ENCODE measurements around the gene PKP1.

Gene PKP1

DNA sequence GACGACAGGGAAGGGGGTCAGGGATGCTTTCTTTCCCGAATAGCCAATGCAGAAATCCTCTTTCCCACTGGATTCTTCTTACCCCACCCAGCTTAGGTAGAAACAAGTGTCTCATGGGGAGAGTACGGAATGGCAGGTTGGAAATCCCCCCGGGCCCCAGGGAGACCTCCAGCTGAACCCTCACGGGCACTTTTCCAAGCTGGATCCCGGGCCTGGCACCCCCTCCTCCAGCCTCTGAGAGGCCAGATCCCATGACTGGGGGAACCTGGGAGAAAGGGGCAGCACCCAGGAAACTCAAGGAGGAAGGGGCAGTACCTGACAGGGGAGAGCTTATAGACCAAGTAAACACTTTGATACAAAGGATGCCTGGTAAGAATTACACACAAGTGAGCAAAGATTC is 1.3 kb downstream of the PKP1 start:
- ChIA-PET POLR2A (no interaction called here), CTCF (interaction anchor here (0.9 to 4.9 kb wide), 2 partner anchors 30 to 62 kb away, joined by 3 to 28 read pairs; no protein-coding TSS in a partner anchor)
- no peak for TF ChIP-seq CTCF (IDR thresholded peaks at IDR 0.05; ENCODE audit: insufficient read depth, low read length, missing control alignments)

DNA sequence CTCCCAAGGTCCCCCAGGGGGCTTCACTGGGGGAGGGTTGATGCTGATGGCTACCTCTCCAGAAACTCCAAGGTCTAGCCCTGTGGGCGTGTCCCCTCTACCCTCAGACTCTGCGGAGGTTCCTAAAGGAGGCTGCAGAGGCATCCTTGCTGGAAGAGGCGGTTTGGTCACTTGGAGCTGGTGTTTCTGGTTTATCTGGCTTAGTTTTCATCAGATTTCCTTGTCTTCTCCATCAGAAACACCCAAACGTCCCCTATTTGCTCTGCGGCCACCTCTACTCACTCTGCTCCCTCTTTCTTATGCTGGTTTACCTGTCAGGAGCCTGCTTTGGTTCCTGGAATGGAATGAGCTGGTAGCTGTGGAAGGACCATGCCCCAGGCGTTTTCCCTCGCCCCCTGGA is 2.5 kb downstream of the PKP1 start:
- ChIA-PET CTCF (interaction anchor here (2.2 to 5.4 kb wide), 2 partner anchors 61 to 150 kb away, joined by 5 to 32 read pairs; no protein-coding TSS in a partner anchor), POLR2A (no interaction called here)
- no peak for TF ChIP-seq CTCF (IDR thresholded peaks at IDR 0.05; ENCODE audit: insufficient read depth, low read length, missing control alignments)
- no peak for DNase-seq (ENCODE audit: low read depth, low spot score)
- no peak overlapping the region for H3K4me3 ChIP-seq (ENCODE audit: low read depth, low read length)

More for the DNA sequence above, 1.3 kb downstream of the PKP1 start:
- no peak for DNase-seq (ENCODE audit: low read depth, low spot score)
- no peak overlapping the region for H3K4me3 ChIP-seq (ENCODE audit: low read depth, low read length)

GRCh38 chr1:201286445-201286844 is 3.1 kb downstream of the PKP1 start:
- DNase-seq (ENCODE audit: low read depth, low spot score), result no peak
- ChIA-PET CTCF (interaction anchor here (1.1 to 5.4 kb wide), 3 partner anchors 15 to 150 kb away, joined by 3 to 32 read pairs (median 5); no protein-coding TSS in a partner anchor), POLR2A (no interaction called here)
- no peak for TF ChIP-seq CTCF (IDR thresholded peaks at IDR 0.05; ENCODE audit: insufficient read depth, low read length, missing control alignments)
- no peak overlapping the region for H3K4me3 ChIP-seq (ENCODE audit: low read depth, low read length)

DNA sequence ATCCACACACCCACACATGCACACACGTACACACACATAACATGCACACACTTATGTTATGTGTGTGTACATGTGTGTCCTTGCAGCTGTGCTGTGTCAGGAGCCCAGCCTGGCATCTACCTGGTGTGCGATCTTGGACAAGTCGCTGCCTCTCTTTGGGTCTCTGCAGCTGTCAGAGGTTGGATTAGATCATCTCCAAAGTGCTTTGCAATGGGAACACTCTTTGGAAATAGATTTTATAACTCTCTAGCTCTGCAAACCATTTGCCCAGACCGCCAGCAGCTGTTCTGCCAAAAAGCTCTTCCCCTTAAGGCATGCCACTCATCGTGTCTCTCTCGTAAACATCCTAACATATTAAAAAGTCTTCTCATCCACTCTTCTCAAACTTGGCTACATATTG is 4.7 kb downstream of the PKP1 start:
- no peak for TF ChIP-seq CTCF (IDR thresholded peaks at IDR 0.05; ENCODE audit: insufficient read depth, low read length, missing control alignments)
- no peak overlapping the region for H3K4me3 ChIP-seq (ENCODE audit: low read depth, low read length)
- ChIA-PET CTCF (interaction anchor here (2.2 to 5.4 kb wide), 2 partner anchors 59 to 148 kb away, joined by 5 to 32 read pairs; no protein-coding TSS in a partner anchor), POLR2A (no interaction called here)
- DNase-seq (ENCODE audit: low read depth, low spot score), result no peak

GRCh38 chr1:201288765-201289164 is 5.5 kb downstream of the PKP1 start:
- POLR2A ChIA-PET, result no interaction called here
- no peak overlapping the region for H3K4me3 ChIP-seq (ENCODE audit: low read depth, low read length)
- CTCF ChIA-PET, result interaction anchor here (1.2 to 5.4 kb wide), 4 partner anchors 20 to 73 kb away, joined by 3 to 32 read pairs (median 4); no protein-coding TSS in a partner anchor
- TF ChIP-seq CTCF (IDR thresholded peaks at IDR 0.05; ENCODE audit: insufficient read depth, low read length, missing control alignments), result no peak
- DNase-seq (ENCODE audit: low read depth, low spot score), result no peak

GRCh38 chr1:201290551-201290950 is 7.2 kb downstream of the PKP1 start:
- CTCF ChIA-PET, result interaction anchor here (2.2 to 5.4 kb wide), 3 partner anchors 9 to 57 kb away, joined by 5 to 32 read pairs (median 7); no protein-coding TSS in a partner anchor
- no peak for DNase-seq (ENCODE audit: low read depth, low spot score)
- no peak for TF ChIP-seq CTCF (IDR thresholded peaks at IDR 0.05; ENCODE audit: insufficient read depth, low read length, missing control alignments)
- no peak overlapping the region for H3K4me3 ChIP-seq (ENCODE audit: low read depth, low read length)
- POLR2A ChIA-PET, result no interaction called here

Measured in AG04449 (cell line).